Neuronal stem cell (in vitro differentiated cells): Measurements from ENCODE around the gene BMPER.

ENCODE experiments used
- DNase-seq: peaks from one replicate; pipeline ENCODE4 v3.0.0-alpha.2; 2013; ENCODE audit warnings: low spot score
- H2AFZ ChIP-seq: one replicate; pipeline ENCODE4 v1.6.1; 2013; ENCODE audit warnings: mild to moderate bottlenecking, low read length, inconsistent platforms
- H2AK5ac ChIP-seq: 2 replicates; pipeline ENCODE4 v1.6.1; 2013; ENCODE audit warnings: low read depth, mild to moderate bottlenecking, inconsistent platforms, low read length, moderate library complexity, mixed read lengths
- H2BK120ac ChIP-seq: 2 replicates; pipeline ENCODE4 v1.6.1; 2013; ENCODE audit warnings: low read depth, mild to moderate bottlenecking, inconsistent platforms, low read length, moderate library complexity, mixed read lengths
- H2BK12ac ChIP-seq: one replicate; pipeline ENCODE4 v1.6.1; 2013; ENCODE audit warnings: low read length, inconsistent platforms
- H2BK15ac ChIP-seq: 2 replicates; pipeline ENCODE4 v1.6.1; 2013; ENCODE audit warnings: mild to moderate bottlenecking, low read length, inconsistent platforms, mixed read lengths
- H2BK5ac ChIP-seq: one replicate; pipeline ENCODE4 v1.6.1; 2013; ENCODE audit warnings: inconsistent platforms, mild to moderate bottlenecking, low read length, moderate library complexity
- H3K14ac ChIP-seq: one replicate; pipeline ENCODE4 v1.6.1; 2013; ENCODE audit warnings: low read length, inconsistent platforms
- H3K18ac ChIP-seq: 2 replicates; pipeline ENCODE4 v1.6.1; 2013; ENCODE audit warnings: low read length, inconsistent platforms
- H3K23ac ChIP-seq: 2 replicates; pipeline ENCODE4 v1.6.1; 2013; ENCODE audit warnings: low read depth, mild to moderate bottlenecking, mixed read lengths, low read length, inconsistent platforms; ENCODE audit not compliant: poor library complexity
- H3K27ac ChIP-seq: replicated peaks from 3 replicates; pipeline ENCODE4 v1.5.1; 2013; ENCODE audit warnings: low read length, inconsistent platforms
- H3K27me3 ChIP-seq, 3 experiments: 2 replicates each; pipeline ENCODE4 v1.6.1; 2013; ENCODE audit warnings: low read length in 3 of 3, mild to moderate bottlenecking in 2 of 3, inconsistent platforms in 1 of 3, low read depth in 1 of 3, mixed read lengths in 1 of 3, moderate library complexity in 1 of 3; ENCODE audit not compliant: control insufficient read depth in 3 of 3, insufficient read depth in 3 of 3
- H3K36me3 ChIP-seq, 2 donors: replicated peaks in 1 of 2; 2 replicates each; pipeline ENCODE4 v1.6.1; 2013; ENCODE audit warnings: low read length in 2 of 2; ENCODE audit not compliant: control insufficient read depth in 2 of 2, insufficient read depth in 2 of 2
- H3K4ac ChIP-seq: 2 replicates; pipeline ENCODE4 v1.6.1; 2013; ENCODE audit warnings: inconsistent platforms, mild to moderate bottlenecking, low read length, moderate library complexity
- H3K4me1 ChIP-seq, 2 donors: 1 replicate in 1 of 2; 2 replicates in 1 of 2; pipeline ENCODE4 v1.6.1; 2013; ENCODE audit warnings: low read length in 2 of 2, low read depth in 1 of 2; ENCODE audit not compliant: control insufficient read depth in 2 of 2, insufficient read depth in 1 of 2
- H3K4me2 ChIP-seq: one replicate; pipeline ENCODE4 v1.6.1; 2013; ENCODE audit warnings: mild to moderate bottlenecking, low read length, inconsistent platforms; ENCODE audit not compliant: insufficient read depth, poor library complexity, severe bottlenecking
- H3K4me3 ChIP-seq, 2 donors: 2 replicates each; pipeline ENCODE4 v1.5.1; 2013; ENCODE audit warnings: low read length in 2 of 2, mild to moderate bottlenecking in 2 of 2, inconsistent platforms in 1 of 2, moderate library complexity in 1 of 2
- H3K79me1 ChIP-seq: one replicate; pipeline ENCODE4 v1.6.1; 2013; ENCODE audit warnings: low read depth, mild to moderate bottlenecking, inconsistent platforms, low read length, moderate library complexity
- H3K9ac ChIP-seq: one replicate; pipeline ENCODE4 v1.6.1; 2013; ENCODE audit warnings: mild to moderate bottlenecking, low read depth, low read length, inconsistent platforms; ENCODE audit not compliant: poor library complexity
- H3K9me3 ChIP-seq, 2 donors: replicated peaks in 1 of 2; 2 replicates each; pipeline versions ENCODE3 to v1.6.1; 2013; ENCODE audit warnings: low read length in 2 of 2, mild to moderate bottlenecking in 2 of 2, inconsistent platforms in 1 of 2, low read depth in 1 of 2, mixed read lengths in 1 of 2, moderate library complexity in 1 of 2; ENCODE audit not compliant: control insufficient read depth in 2 of 2, insufficient read depth in 1 of 2
- H4K8ac ChIP-seq: one replicate; pipeline ENCODE4 v1.6.1; 2013; ENCODE audit warnings: low read depth, mild to moderate bottlenecking, inconsistent platforms, low read length, moderate library complexity
- H4K91ac ChIP-seq: one replicate; pipeline ENCODE4 v1.6.1; 2013; ENCODE audit warnings: low read length, low read depth, mild to moderate bottlenecking, inconsistent platforms; ENCODE audit not compliant: poor library complexity
- WGBS, 2 donors: extraction: QIAGEN DNeasy Blood & Tissue Kit; methylation state at CpG; one replicate each; pipeline ENCODE4 v1.1.7; 2013; ENCODE audit warnings: missing lambda C conversion rate in 2 of 2, mixed read lengths in 1 of 2; ENCODE audit not compliant: insufficient read length in 2 of 2, insufficient replicate concordance in 1 of 2; ENCODE audit errors: extremely low coverage in 2 of 2; 5-methylcytosine and 5-hydroxymethylcytosine counted together

Gene BMPER

DNA sequence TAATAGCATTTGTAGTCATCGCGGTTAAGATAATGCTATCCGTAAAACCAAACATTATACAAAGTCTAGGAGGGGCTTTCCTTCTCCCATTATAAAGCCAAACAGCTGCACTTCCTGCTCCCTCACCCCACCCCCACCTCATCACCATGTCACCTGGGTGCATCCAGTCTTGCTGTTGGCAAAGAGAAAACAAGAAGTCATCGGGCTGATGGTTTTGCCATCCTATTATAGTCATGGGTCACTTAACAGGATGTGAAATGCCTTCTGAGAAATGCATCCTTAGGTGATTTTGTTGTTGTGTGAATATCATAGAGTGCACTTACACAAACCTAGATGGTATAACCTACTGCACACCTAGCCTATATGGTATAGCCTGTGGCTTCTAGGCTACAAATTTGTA lies 157.0 kb downstream of the BMPER start:
- Histone ChIP-seq H2BK15ac (no peak overlapping the region), H2BK120ac (no peak overlapping the region), H3K4me2 (no peak overlapping the region), H3K4ac (no peak overlapping the region), H2BK12ac (no peak overlapping the region), H4K8ac (no peak overlapping the region), H3K9ac (no peak overlapping the region), H2AFZ (no peak overlapping the region), H3K4me1 (peaks cover 0 to 11% of the 10 kb centered on the region in 2 donors), H4K91ac (no peak overlapping the region), H3K9me3 (no peaks in the 10 kb centered on the region), H3K4me3 (no peak overlapping the region), H3K36me3 (no peaks in the 10 kb centered on the region), H2AK5ac (no peak overlapping the region), H3K23ac (no peak overlapping the region), H2BK5ac (no peak overlapping the region), H3K79me1 (no peaks in the 10 kb centered on the region), H3K18ac (no peak overlapping the region), H3K27ac (no peak overlapping the region), H3K14ac (no peak overlapping the region), H3K27me3 (no peaks in the 10 kb centered on the region)
- WGBS, 2 donors = no CpG with 5 or more reads among the region's 4 CpGs
- no peak for DNase-seq

DNA sequence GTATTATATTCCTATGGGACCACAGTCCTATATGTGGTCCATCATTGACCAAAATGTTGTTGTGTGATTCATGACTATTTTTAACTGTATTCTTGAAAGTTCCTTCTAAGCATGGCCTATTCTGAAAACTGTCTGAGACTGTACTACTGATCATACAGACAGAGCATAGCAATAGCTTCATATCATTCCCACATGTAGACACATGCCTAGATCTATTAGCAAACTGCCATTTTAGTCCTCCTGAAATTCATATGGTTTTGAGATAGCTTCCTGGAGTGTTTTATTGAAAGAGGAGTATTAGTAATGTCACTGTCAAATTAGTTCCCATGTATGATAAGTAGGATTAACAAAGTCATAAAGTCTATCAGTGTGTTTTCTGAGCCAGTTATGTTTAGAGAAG lies 157.5 kb downstream of the BMPER start:
- Histone ChIP-seq H2BK5ac (no peak overlapping the region), H3K27me3 (no peaks in the 10 kb centered on the region), H3K79me1 (no peaks in the 10 kb centered on the region), H3K23ac (no peak overlapping the region), H3K14ac (no peak overlapping the region), H2AFZ (no peak overlapping the region), H2BK120ac (no peak overlapping the region), H2AK5ac (no peak overlapping the region), H3K4me1 (peaks cover 0 to 10% of the 10 kb centered on the region in 2 donors), H4K8ac (no peak overlapping the region), H3K4me3 (no peak overlapping the region), H3K9me3 (no peaks in the 10 kb centered on the region), H2BK12ac (no peak overlapping the region), H3K36me3 (no peaks in the 10 kb centered on the region), H3K4me2 (no peak overlapping the region), H3K9ac (no peak overlapping the region), H4K91ac (no peak overlapping the region), H3K4ac (no peak overlapping the region), H3K27ac (no peak overlapping the region), H2BK15ac (no peak overlapping the region), H3K18ac (no peak overlapping the region)
- no peak for DNase-seq

DNA sequence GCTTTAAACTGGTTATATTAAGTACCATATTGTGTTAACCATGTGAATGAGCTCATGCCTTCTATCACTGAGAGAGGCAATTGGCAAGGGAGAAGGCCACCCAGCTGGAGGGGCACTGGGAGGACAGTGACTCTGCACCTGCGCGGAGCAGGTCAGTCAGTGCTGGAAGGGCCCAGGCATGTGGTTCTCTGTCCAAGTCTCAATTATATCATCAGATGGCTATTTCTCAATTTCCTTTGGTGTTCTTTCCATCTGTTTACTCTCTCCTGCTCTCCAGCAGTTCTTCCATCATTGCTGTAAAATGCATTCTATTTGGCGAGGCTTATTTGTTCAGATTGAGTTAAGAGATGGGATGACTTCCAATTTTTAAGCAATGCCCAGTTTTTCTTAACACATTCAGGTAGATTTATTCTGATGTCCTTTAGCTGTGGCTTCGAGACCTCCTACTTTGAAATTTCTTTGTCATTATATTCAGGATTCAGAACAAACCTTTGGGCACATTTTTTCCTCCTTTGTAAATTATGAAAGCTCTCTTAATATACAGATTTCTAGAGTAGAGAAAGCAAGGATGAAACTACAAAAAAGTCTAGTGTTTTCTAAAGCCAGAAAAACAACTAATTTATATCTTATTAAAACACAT lies 159.3 kb downstream of the BMPER start:
- WGBS, 2 donors = no CpG with 5 or more reads among the region's 4 CpGs
- Histone ChIP-seq H2AFZ (no peak overlapping the region), H2BK5ac (no peak overlapping the region), H3K4me2 (no peak overlapping the region), H3K9me3 (no peaks in the 10 kb centered on the region), H3K4me1 (peaks cover 0 to 4% of the 10 kb centered on the region in 2 donors), H3K36me3 (no peaks in the 10 kb centered on the region), H2BK12ac (no peak overlapping the region), H2BK15ac (no peak overlapping the region), H3K4ac (no peak overlapping the region), H3K23ac (no peak overlapping the region), H3K27me3 (no peaks in the 10 kb centered on the region), H2AK5ac (no peak overlapping the region), H3K79me1 (no peaks in the 10 kb centered on the region), H3K9ac (no peak overlapping the region), H2BK120ac (no peak overlapping the region), H4K8ac (no peak overlapping the region), H3K4me3 (no peak overlapping the region), H3K14ac (no peak overlapping the region), H4K91ac (no peak overlapping the region), H3K27ac (no peak overlapping the region), H3K18ac (no peak overlapping the region)
- no peak for DNase-seq

DNA sequence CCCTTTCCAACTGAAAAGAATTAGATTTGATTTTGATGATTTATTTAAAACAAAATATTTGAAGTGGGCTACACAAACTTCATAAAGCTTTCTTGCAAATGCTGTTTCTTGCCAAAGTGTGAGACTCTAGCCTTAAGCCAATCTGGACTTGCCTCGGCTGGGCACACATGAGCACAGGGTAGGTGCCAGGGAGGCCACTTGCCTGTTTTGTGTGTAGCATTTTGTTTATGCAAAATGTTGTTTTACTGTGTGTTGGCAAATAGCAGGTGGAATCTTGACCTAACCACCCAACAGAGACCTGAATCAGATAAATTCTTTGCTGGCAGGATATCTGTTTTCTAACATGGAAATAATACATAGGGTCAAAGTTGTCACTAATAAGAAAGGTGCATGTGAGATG lies 161.1 kb downstream of the BMPER start:
- no peak overlapping the region for H3K14ac ChIP-seq
- no peak for DNase-seq
- no CpG with 5 or more reads among the region's 1 CpG for WGBS, 2 donors
- no peak overlapping the region for H4K8ac ChIP-seq
- no peaks in the 10 kb centered on the region for H3K9me3 ChIP-seq
- H3K4me3 ChIP-seq = no peak overlapping the region
- H2BK12ac ChIP-seq = no peak overlapping the region
- no peak overlapping the region for H3K9ac ChIP-seq
- H3K27ac ChIP-seq = no peak overlapping the region
- no peak overlapping the region for H2BK120ac ChIP-seq
- H3K18ac ChIP-seq = no peak overlapping the region
- no peak overlapping the region for H3K23ac ChIP-seq
- no peaks in the 10 kb centered on the region for H3K4me1 ChIP-seq
- no peak overlapping the region for H2AK5ac ChIP-seq
- H3K4ac ChIP-seq = no peak overlapping the region
- H4K91ac ChIP-seq = no peak overlapping the region
- H3K79me1 ChIP-seq = no peaks in the 10 kb centered on the region
- no peak overlapping the region for H2BK5ac ChIP-seq
- no peaks in the 10 kb centered on the region for H3K27me3 ChIP-seq
- H3K36me3 ChIP-seq = no peaks in the 10 kb centered on the region
- no peak overlapping the region for H2AFZ ChIP-seq
- H3K4me2 ChIP-seq = no peak overlapping the region
- no peak overlapping the region for H2BK15ac ChIP-seq
